ENCODE measurements around the gene PRND. TPM values are rescaled to one million over a fixed set of nuclear protein-coding genes. Genes with fewer than 3 reads are reported as not detected.

PRND gene
- total RNA-seq, 1 donor from 2014 or later: 67.7 TPM

DNA sequence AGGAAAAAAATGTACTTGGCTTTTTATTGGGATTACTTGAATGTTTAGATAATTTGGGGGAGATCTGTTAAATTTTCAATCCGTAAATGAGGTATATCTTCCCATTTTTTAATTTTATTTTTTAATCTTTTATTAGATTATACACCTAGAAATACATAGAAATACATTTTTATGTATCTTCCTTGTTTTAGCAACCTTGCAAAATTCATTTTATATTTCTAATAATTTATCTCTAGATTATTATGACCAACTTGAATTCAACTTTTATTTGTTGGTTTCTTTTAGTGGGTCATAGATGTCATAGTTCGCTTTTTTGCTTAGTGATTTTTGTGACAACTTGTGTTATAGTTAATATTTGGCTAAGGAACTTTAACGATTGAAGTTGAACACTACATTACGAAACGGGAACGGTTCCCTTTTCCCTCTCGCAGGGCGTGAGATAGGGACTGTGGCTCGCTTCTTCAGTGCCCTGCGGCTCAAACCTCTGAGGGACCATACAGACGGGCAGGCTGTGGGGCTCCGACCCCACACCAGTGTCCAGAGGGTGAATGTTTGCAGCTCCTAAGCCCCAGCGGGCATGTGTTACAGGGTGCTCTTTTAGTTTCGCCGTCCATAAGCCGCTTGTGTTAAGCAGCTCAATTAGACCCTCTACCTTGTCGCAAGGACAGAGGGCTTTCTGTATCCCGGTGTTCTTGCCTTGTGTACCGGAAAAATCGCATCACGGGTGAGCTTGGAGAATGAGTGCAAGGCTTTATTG lies 53.8 kb downstream of the PRND start:
- no peak for DNase-seq (ENCODE audit: extremely low read depth, low read depth, low spot score)

DNA sequence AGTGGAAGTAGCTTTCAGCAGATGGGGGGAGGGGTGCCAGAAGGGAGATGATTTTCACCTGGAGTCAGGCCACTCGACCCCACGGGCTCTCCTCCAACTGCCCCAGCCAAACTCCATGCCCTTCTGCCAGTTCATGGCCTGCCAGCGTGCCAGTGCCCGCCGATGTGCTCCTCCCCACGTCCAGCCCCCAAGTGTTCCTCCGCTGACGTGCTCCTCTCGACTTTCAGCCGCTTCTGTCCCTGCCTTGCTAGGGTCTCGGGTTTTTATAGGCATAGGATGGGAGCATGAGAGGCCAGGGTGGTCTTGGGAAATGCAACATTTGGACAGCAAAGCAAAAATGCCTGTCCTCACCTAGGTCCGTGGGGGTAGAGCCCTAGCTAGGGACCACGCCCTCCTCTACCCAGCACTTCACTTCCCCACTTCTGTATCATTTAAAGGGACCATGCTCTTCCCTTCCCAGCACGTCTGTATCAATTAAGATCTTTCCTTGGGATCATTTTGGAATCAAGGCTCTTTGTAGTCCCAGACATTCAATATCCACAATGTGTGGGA lies 54.4 kb downstream of the PRND start:
- no peak for DNase-seq (ENCODE audit: extremely low read depth, low read depth, low spot score)

Other genes starting within 250 kb of the PRND start
- gene PRNP, start 35.5 kb upstream of the PRND start, total RNA-seq: 160 and 166 TPM in 2 replicates
- 36.6 and 70.4 TPM in 2 replicates for gene RASSF2, start 101.7 kb downstream of the PRND start, total RNA-seq

All from glomerular endothelial cell (primary cell).